Measurements from ENCODE around the gene CLIP3.

DNA sequence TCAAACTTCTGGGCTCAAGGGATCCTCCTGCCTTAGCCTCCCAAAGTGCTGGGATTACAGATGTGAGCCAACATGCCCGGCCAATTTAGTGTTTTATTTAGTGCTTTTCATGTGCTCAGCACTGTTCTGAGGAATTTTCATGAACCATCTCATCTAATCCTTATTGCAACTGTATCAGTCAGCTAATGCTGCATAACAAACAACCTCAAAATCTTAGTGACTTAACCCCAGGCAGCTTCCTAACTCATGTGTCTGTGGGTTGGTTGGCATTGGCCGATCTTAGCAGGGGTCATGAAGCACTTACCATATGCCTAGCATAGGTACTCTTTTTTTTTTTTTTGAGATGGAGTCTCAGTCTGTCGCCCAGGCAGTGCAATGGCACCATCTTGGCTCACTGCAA, 43.8 kb downstream of the CLIP3 start:
- TF ChIP-seq EZH2 (IDR thresholded peaks at IDR 0.05; ENCODE audit: insufficient read depth, poor library complexity, severe bottlenecking) (no peak), EZH2phosphoT487 (IDR thresholded peaks at IDR 0.05; ENCODE audit: insufficient read depth, low read depth) (no peak)
